Activated naive CD8-positive, alpha-beta T cell treated with anti-CD3 and anti-CD28 coated beads, Interleukin-2, amount 50 U/mL, for 16 hours (primary cell): ENCODE data around the gene SLC16A6.
"Not testable (repeated sequence)": the region's sequence is repeated elsewhere in the genome, so short reads cannot be mapped to it uniquely, and the experiment has no call there.

Experiments used
- DNase-seq: peaks from one replicate; pipeline ENCODE4 v3.0.0-alpha.2; 2020; ENCODE audit warnings: low read depth, low spot score

Gene SLC16A6

DNA sequence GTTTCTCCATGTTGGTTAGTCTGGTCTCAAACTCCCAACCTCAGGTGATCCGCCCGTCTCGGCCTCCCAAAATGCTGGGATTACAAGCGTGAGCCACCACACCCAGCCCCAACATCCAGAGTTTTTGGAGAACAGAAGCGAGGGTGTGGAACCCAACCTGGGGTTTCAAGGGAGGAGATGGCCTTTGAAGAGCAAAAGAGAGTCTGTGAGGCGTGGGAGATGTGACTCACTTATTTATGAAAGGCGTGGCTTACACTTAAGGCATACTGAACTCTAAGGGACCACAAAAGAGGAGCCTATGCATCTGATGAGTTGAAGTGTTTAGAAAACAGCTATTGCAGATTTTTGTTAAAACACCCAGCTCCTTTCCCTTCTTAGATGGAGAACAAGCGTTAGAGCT is 19.2 kb upstream of the SLC16A6 start:
- DNase-seq: peak; percentile 7

DNA sequence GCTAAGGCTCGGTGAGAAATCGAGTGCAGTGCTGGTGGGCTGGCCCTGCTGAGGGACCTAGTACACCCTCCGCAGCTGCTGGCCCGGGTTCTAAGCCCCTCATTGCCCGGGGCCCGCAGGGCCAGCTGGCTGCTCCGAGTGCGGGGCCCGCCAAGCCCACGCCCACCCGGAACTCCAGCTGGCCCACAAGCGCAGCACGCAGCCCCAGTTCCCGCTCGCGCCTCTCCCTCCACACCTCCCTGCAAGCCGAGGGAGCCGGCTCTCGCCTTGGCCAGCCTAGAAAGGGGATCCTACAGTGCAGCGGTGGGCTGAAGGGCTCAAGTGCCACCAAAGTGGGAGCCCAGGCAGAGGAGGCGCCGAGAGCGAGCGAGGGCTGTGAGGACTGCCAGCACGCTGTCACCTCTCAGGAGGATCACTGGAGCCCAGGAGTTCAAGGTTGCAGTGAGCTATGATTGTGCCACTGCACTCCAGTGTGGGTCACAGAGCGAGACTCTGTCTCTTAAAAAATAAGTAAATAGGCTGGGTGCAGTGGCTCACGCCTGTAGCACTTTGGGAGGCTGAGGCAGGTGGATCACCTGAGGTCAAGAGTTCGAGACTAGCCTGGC is 18.2 kb upstream of the SLC16A6 start:
- DNase-seq: not testable (repeated sequence)

DNA sequence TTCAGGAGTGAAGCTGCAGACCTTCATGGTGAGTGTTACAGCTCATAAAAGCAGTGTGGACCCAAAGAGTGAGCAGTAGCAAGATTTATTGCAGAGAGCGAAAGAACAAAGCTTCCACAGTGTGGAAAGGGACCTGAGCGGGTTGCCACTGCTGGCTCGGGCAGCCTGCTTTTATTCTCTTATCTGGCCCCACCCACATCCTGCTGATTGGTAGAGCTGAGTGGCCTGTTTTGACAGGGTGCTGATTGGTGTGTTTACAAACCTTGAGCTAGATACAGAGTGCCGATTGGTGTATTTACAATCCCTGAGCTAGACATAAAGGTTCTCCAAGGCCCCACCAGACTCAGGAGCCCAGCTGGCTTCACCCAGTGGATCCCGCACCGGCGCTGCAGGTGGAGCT is 17.6 kb upstream of the SLC16A6 start:
- not testable (repeated sequence) for DNase-seq

DNA sequence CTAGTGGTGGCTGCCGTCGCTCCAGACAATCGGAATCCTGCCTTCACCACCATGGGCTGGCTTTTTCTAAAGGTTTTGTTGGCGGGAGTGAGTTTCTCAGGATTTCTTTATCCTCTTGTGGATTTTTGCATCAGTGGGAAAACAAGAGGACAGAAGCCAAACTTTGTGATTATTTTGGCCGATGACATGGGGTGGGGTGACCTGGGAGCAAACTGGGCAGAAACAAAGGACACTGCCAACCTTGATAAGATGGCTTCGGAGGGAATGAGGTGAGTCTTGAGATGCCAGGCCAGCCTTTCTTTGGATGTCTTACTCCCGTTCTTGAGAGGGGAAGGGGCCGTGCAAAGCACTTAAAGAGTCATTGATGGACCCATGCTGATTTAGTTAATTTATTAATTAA is 16.5 kb upstream of the SLC16A6 start:
- DNase-seq: no peak

DNA sequence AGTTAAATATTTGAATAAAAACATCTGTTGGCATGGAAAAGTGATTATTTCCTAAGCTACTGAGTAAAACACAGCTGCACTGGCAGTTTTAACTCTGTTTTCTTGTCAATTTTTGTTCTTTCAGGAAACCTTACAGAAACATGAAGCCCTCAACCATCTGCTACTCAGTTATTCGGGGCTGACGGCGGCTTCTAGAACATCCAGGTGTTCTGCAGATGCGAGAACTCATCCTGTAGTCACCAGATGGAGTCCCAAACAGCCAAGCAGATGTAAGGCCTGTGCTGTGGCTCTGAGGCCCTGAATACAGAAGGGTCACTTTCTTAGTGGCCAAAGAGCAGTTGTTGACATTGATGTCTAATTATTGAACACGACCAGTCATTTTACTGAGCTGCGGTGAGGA is 15.9 kb upstream of the SLC16A6 start:
- DNase-seq: no peak

DNA sequence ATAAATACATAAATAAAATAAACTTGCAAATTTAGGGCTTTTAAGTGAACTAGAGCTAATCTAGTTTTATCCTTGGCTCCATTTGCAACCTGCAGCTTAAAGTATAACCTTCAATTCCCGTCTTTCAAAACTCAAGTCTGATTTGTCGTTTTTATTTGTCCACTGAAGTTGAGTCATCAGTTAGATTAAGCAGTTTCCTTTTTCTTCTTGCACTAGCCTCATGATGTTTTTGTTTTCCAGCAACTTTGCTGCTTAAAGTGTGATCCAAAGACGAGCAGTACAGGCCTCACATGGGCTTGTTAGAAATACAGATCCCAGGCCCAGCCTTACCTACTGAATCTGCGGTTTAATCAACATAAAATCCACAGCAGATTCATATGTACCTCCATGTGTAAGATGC is 14.2 kb upstream of the SLC16A6 start:
- no peak for DNase-seq

DNA sequence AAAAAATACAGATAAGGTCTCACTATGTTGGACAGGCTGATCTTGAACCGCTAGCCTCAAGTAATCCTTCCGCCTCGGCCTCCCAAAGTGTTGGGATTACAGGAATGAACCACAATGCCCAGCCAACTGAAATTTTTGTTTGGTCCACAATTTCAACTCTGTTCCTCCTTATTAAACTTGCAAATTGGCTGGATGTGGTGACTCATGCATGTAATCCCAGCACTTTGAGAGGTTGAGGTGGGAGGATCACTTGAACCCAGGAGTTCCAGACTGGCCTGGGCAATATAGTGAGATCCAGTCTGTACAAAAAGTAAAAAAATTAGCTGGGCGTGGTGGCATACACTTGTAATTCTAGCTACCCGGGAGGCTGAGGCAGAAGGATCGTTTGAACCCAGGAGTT is 13.8 kb upstream of the SLC16A6 start:
- no peak for DNase-seq

DNA sequence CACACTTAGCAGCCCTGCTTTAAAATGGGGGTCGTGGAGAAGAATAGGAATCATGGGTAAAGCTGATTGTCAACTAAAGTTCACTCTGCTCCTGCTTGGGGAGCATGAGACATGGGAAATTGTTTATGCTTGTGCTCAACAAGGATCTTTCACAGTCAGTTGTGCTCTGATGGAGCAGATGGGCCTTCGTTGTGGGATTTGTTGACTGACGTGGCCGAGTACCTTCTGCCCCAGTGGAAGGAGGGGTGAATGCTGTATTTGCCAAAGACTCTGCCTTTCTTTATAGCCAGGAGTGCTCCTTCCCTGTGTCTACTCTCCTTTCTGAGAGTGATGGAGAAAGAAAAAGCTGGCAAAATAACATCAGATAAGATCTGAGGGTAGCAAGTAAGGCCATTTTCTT is 11.7 kb upstream of the SLC16A6 start:
- DNase-seq: no peak

DNA sequence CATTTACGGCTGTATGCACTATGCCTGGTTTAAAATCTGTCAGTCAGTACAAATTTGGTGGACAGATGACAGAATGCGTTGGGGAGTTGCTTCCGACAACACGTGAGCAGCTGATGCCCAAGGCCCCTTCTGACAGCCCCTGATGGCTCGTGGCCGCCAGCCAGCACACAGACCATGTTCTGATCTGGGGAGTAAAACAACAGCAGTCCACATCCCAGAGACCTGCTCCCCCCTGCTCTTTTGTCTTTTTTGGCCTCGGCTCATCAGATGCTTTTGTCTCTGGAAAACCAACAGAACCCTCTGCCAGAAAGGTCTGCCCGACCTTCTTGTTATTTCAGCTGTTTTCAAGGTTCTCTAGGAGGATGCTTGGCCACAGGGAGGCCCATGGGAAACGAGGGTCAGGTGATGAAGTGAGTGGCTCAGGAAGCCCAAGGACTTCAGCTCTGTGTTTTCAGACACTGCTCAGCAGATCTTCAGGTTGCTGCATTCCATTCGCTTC is 11.2 kb upstream of the SLC16A6 start:
- no peak for DNase-seq

DNA sequence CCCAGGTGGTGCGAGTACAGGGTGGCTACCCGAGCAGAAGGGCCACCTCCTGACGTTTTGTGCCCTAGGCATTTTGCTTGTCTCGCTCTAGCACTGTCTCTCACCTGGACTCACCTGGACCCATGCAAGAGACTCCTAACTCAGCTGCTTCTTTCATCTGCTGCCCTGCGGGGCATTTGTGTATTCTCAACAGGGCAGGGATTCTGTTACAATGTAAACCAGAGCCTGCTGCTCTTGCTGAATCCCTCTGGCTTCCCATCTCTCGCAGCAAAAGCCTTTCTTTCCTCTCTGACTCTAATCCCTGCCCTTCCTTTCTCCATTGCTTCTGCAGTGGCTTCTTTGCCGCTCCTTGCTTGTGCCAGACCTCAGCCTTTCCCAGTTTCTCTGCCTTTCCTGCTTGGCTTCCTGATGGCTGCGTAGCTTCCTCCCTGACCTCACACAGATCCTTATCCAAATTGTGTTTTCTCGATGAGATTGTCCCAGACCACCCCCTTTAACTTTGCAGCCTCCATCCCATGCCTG is 10.6 kb upstream of the SLC16A6 start:
- DNase-seq: no peak

DNA sequence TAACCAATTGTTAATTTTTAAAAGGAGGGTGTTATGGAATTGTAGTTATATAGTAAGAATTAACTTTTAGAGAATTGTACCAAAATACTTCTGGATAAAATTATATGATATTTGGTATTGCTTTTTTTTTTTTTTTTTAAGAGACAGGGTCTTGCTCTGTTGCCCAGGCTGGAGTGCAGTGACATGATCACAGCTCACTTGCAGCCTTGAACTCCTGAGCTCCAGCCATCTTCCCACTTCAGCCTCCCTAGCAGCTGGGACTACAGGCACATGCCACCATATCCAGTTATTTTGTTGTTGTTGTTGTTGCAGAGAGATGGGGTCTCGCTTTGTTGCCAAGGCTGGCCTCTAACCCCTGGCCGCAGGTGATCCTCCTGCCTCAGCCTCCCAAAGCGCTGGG is 8.9 kb upstream of the SLC16A6 start:
- DNase-seq: no peak

DNA sequence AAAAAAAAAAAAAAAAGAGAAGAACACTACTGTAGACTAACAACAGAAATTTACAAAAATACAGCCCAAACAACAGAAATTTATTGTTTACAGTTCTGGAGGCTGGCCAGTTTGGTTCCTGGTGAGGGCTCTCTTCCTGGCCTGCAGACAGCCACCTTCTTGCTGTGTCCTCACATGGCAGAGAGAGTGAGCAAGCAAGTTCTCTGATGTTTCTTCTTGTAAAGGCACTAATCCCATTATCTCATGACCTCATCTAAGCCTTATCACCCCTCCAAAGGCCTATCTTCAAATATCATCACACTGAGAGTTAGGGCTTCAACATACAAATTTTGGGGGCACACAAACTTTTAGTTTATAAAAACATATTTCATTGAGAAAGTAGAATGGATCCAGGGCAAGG is 7.7 kb upstream of the SLC16A6 start:
- no peak for DNase-seq

DNA sequence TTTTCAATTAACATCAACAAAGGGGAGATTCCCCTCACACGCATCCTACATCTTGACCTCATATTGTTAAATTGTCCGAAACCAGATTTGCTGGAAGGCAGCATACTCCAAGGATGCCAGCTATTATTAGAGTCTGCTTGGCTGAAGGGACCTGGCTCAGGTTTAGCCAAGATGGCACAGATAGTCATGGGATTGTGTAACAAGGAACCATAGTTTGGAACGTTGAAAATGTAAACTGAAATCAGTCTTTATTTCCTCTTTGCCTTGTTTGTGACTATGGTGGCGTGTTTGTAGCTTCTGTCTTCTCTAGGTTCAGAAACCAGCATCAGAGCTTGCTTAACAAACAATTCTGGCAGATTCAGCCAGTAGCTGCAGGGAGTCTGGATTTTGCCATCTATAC is 6.3 kb upstream of the SLC16A6 start:
- no peak for DNase-seq

DNA sequence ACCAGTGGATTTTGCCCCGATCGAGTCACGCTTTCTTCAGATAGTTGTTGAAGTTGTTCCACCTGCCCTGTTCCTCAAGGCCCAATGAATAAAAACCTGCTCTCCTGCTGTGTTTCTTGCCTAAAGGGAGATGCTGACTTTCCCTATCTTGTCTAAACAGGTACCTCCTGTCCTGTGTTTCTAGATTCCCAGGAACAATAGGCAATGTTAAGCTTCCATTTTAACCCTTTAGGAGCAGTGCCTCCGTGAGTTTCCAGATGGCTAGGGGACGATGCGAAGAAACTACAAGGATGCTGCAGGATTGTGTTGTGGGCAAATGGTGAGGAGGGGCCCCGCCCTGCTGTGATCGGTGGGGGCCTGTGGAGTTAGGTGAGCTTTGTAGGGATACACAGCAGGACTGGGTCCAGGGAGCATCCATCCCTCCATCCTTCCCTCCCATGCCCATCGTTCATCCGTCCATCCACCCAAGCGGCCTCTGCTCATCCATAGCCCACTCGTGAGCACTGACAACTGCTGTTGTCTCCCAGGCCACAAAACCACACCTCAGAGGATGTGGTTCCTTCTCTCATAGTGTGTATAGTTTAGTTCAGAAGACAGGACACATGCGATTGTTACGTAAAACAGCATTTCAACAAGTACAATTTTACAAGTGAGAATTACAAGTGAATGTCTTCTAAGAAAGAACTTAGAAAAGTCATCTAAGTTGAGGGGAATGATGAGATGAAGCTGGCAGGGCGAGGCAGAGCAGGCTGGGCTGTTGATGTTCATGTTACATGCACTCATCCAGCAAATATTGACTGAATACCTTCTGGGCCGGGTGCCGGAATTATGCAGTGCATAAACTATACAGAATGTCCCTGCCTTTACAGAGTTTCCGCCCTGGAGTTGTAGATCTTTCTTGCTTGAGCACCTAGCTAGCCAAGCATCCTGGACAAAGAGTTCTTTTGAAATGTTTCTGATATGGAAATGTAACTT is 5.6 kb upstream of the SLC16A6 start:
- no peak for DNase-seq

DNA sequence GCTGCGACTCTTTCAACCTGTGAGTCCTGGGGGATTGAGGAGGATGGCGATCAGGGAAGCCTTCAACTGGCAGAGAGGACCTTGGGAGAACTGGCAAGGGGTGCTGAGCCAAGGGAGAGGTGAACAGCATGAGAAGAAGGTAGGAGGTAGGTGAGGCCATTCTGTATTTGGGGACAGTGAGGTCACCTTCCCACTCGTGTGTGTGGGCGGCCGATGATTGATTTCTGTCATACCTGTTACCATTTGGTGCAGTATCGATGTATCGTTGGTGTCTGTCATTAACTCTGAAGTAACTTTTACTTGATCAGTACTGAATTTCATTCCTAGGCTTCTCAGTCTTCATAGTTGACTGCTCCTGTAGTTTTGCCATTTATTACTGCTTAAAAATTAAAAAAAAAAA is 4.2 kb upstream of the SLC16A6 start:
- DNase-seq: no peak

DNA sequence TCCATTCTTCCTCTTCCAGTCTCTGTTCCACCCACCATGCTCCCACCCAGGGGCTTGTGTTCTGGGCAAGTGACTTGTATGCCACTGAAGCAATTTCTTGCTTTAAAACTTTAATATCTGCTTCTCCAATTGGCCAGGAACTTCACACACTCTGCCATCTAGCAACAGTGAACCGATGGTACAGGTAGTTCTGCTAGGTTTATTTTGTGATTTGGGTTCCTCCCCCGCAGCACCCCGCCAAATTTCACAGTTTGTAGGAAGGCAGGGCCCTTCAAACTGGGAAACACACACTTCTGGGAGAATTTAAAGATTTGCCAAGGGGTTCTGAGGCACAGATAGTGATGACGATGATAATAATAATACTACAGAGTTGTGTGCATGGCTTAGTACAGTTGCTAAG is 3.7 kb upstream of the SLC16A6 start:
- DNase-seq: no peak

DNA sequence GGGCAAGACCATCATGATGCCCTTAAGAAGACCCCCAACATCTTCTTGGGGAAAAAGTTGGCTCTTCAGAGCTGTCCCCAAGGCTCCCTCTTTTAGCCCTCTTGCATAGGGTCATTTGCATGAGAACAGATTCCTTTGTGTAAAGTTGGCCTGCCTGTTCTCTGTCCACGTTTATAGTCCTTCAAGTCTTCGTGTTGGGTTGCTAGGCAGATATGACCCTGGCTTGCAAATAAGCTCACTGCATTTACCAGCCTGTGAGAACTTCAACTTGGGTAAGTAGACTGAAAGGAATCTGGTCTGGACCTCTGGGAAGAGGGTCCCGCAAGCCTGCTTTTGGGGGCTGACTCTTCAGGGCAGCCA is 3.2 kb upstream of the SLC16A6 start:
- no peak for DNase-seq

DNA sequence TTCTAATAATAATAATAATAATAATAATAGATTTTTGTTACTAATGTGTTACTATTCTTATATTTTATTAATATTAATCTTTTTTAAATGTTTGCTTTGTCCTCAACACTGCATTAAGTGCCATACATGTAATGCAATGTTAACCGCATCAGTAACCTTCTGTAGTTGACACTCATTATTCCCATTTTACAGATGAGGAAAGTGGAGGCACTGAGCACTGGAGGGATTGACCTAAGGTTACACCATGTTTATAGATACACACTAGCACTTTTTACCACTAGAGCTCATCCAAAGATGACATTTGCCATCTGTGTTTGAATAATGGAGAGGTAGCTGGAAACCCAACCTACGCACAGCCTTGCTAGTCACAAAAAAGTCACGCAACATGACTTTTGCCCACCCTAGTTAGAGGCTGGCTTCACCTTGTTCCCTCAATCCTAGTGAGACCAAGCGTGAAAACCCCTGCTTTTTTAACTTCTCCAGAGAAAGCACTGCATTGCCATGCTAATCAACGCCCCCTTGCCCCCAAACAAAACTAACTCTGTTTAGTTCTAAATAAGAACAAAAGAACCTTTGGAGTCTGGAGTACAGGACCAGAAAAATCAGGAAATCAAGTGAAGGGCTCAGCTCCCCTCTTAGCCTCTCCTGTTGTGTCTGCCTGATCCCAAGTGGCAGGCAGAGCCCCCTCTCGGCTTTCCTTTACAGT is 2.7 kb upstream of the SLC16A6 start:
- no peak for DNase-seq

DNA sequence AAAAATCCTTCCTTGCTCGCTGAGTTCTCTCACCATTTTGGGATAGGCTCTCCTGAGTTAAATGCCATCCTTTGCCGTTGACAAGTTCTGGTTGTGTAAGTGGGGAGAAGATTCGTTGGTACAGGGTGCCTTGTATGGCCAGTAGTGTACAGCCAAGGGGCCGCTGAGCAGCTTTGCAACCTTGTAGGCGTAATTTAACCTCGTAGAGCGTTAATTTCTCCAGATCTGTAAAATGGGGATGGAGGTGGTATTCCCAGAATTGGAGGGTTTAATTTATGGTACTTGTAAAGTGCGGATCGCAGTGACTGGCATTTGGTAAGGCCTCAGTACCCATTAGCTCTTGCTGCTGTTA is 1.7 kb upstream of the SLC16A6 start:
- no peak for DNase-seq

DNA sequence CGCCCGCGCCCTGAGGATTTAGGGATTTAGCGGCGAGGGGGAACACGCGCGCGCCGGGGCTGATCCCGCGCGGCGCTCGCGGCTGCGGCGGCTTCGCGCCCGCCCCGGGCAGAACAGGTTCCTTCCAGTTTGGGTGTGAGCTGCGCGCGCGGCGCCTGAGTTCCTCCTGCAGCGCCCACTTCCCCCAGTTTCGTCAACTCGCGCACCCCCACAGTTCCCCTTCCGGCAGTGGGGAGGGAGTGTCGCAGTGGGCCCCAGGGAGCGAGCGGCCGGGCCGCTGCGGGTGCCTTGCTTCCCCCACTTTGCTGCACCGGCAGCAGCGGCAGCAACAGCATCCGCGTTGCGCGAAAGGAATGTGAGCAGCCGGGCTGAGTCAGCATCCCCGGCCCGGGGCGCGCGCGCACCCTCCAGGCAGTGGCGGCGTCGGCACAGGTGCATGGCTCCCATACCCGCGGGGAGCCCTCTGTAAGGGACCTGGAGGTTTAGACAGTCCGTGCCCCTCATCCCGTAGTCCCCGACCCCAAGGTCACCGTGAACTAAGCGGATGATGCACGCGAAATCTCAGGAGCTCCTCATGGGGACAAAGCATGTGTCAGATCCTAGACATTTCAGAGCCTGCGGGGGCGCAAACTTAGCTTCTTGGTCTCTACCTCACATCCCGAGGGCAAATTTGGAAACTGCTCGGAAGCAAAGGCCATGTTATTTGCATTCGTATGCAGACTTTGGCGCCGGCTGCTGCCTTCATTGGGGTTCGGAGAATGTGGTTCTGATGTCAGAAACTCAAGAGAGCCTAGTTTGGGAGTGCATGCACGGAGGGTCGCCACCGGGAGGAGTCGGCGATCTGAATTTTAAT is 1.1 kb upstream of the SLC16A6 start:
- DNase-seq: peak; percentile 80

DNA sequence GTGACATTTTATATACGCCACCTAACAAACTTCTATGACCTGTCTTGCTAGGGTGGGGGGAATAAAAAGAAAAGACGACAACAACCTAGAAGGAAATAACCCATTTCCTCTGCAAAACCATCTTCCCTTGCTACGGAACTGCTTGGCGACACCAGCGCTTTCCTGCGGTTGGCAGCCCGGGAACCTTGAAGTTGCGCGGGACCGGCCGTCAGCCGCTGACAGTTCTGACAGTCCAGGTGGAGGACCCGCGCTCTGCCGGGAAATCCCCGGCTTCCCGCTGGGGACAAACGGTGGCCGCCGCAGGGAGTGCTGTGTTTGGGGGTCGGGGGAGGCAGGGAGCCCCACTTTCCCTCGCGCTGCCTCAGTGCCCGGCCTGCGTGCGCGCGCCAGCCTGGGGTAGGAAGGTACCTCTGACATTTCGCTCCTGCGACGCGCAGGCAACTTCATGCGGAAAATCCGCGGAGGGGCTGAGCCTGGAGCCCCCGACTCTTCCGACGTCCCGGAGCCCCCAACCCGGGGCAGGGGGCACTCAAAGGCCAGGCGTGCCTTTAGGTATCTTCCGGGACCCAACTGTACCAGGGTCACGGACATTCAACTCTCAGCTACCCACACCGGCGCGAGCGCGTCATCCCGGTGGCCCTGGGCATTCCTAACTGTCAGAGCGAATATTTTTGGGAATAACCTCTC is 516 bp downstream of the SLC16A6 start:
- DNase-seq: no peak
